ENCODE measurements around the gene PI4KA. TPM values are rescaled to one million over a fixed set of nuclear protein-coding genes. Genes with fewer than 3 reads are reported as not detected.
"Not testable (repeated sequence)": the region's sequence is repeated elsewhere in the genome, so short reads cannot be mapped to it uniquely, and the experiment has no call there.

Gene PI4KA
- total RNA-seq, 3 donors from 2014 or later (not counting 1 experiment from before 2014, with no cell fraction given): 208 to 233 (median 215) TPM

DNA sequence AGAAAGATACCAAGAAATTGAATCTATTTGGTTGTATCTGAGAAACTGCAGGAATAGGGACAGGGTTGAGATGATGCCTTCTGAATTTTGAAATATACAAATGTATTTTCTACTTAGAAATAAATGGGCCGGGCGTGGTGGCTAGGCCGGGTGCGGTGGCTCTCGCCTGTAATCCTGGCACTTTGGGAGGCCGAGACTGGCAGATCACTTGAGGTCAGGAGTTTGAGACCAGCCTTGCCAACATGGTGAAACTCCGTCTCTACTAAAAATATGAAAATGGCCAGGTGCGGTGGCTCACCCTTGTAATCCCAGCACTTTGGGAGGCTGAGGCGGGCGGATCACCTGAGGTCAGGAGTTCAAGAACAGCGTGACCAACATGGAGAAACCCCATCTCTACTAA lies 172.8 kb downstream of the PI4KA start:
- H3K27me3 ChIP-seq (ENCODE audit: control insufficient read depth, insufficient read depth, low read length); H3K27me3 Mint-ChIP-seq (ENCODE audit: low read depth in 2 of 2); H3K27ac Mint-ChIP-seq; H3K4me1 Mint-ChIP-seq; H3K36me3 ChIP-seq (ENCODE audit: control insufficient read depth, insufficient read depth, low read length); intact Hi-C loops (cut with micrococcal nuclease); H3K4me3 ChIP-seq (ENCODE audit: low read length); H3K9me3 Mint-ChIP-seq; H3K4me3 Mint-ChIP-seq; ATAC-seq; H3K9me3 ChIP-seq (ENCODE audit: control insufficient read depth, insufficient read depth, low read length); H3K36me3 Mint-ChIP-seq; H3K4me1 ChIP-seq (ENCODE audit: control insufficient read depth, insufficient read depth, low read length); DNase-seq; H3K27ac ChIP-seq (ENCODE audit: low read length): not testable (repeated sequence)
- WGBS (ENCODE audit: insufficient coverage): 97% methylated on average over 8 of the region's 11 CpGs

DNA sequence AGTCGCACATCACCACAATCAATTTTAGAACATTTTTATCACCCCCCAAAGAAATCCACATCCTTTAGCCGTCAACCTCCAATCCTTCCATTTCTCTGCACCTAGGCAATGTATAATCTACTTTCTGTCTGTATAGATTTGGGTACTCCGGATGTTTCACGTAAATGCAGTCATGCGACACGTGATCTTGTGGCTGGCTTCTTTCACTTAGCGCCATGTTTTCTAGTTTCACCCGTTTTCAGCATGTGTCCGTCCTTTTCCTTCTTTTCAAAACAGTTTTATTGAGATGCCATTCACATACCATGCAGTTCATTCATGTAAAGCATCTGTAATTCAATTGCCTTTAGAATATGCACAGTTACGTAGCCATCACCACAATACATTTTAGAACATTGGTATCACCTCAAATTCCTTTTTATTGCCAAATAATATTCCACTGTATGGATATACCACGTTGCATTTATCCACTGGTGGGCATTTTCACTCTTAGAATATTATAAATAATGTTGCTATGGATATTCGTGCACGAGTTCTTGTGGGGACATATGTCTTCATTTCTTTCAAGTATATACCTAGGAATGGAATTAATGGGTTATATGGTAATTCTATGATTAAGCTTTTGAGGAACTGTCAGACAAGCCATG lies 179.7 kb downstream of the PI4KA start:
- H3K4me3 ChIP-seq (ENCODE audit: low read length); intact Hi-C loops (cut with micrococcal nuclease); H3K27ac Mint-ChIP-seq; H3K36me3 Mint-ChIP-seq; ATAC-seq; H3K9me3 ChIP-seq (ENCODE audit: control insufficient read depth, insufficient read depth, low read length); H3K36me3 ChIP-seq (ENCODE audit: control insufficient read depth, insufficient read depth, low read length); DNase-seq; H3K4me1 Mint-ChIP-seq; H3K27me3 ChIP-seq (ENCODE audit: control insufficient read depth, insufficient read depth, low read length); H3K4me3 Mint-ChIP-seq; H3K9me3 Mint-ChIP-seq; H3K4me1 ChIP-seq (ENCODE audit: control insufficient read depth, insufficient read depth, low read length); H3K27ac ChIP-seq (ENCODE audit: low read length): not testable (repeated sequence)
- 100% methylated on average over 2 of the region's 13 CpGs for WGBS (ENCODE audit: insufficient coverage)
- peaks cover 28 to 32% of the 10 kb centered on the region in 2 donors for H3K27me3 Mint-ChIP-seq (ENCODE audit: low read depth in 2 of 2)

GRCh38 chr22:20677684-20678242 lies 180.8 kb downstream of the PI4KA start:
- no CpG with 5 or more reads among the region's 2 CpGs for WGBS (ENCODE audit: insufficient coverage)
- no peaks in the 10 kb centered on the region for H3K36me3 Mint-ChIP-seq
- H3K4me1 Mint-ChIP-seq: no peaks in the 10 kb centered on the region
- peaks cover 2% of the 10 kb centered on the region for H3K27me3 ChIP-seq (ENCODE audit: control insufficient read depth, insufficient read depth, low read length)
- DNase-seq (no peak), ATAC-seq (no peak)
- H3K9me3 ChIP-seq (ENCODE audit: control insufficient read depth, insufficient read depth, low read length): no peaks in the 10 kb centered on the region
- H3K27me3 Mint-ChIP-seq (ENCODE audit: low read depth in 2 of 2): peaks cover 38 to 39% of the 10 kb centered on the region in 2 donors
- H3K36me3 ChIP-seq (ENCODE audit: control insufficient read depth, insufficient read depth, low read length): no peaks in the 10 kb centered on the region
- H3K4me3 ChIP-seq (ENCODE audit: low read length): no peak overlapping the region
- H3K9me3 Mint-ChIP-seq: no peaks in the 10 kb centered on the region
- no peaks in the 10 kb centered on the region for H3K4me1 ChIP-seq (ENCODE audit: control insufficient read depth, insufficient read depth, low read length)
- H3K27ac Mint-ChIP-seq: no peak overlapping the region
- intact Hi-C loops (cut with micrococcal nuclease): no loop called here
- H3K4me3 Mint-ChIP-seq: no peak overlapping the region
- no peak for TF ChIP-seq CTCF (IDR thresholded peaks at IDR 0.05)
- no peak overlapping the region for H3K27ac ChIP-seq (ENCODE audit: low read length)

DNA sequence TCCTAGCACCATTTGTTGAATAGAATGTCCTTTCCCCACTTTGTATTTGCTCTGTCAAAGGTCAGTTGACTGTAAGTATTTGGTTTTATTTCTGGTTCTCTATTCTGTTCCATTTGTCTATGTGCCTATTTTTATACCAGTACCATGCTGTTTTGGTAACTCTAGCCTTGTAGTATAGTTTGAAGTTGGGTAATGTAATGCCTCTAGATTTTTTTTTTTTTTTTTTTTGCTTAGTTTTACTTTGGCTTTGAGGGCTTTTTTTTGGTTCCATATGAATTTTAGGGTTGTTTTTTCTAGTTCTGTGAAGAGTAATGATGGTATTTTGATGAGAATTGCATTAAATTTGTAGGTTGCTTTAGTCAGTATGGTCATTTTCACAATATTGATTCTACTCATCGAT lies 183.0 kb downstream of the PI4KA start:
- H3K36me3 ChIP-seq (ENCODE audit: control insufficient read depth, insufficient read depth, low read length); H3K27me3 ChIP-seq (ENCODE audit: control insufficient read depth, insufficient read depth, low read length); H3K27ac ChIP-seq (ENCODE audit: low read length); H3K4me1 Mint-ChIP-seq; ATAC-seq; H3K9me3 Mint-ChIP-seq; DNase-seq; H3K27ac Mint-ChIP-seq; H3K4me3 Mint-ChIP-seq; H3K36me3 Mint-ChIP-seq; H3K9me3 ChIP-seq (ENCODE audit: control insufficient read depth, insufficient read depth, low read length); H3K4me1 ChIP-seq (ENCODE audit: control insufficient read depth, insufficient read depth, low read length); intact Hi-C loops (cut with micrococcal nuclease); H3K4me3 ChIP-seq (ENCODE audit: low read length): not testable (repeated sequence)
- no CpG with 5 or more reads among the region's 1 CpG for WGBS (ENCODE audit: insufficient coverage)
- H3K27me3 Mint-ChIP-seq (ENCODE audit: low read depth in 2 of 2): peaks cover 38 to 39% of the 10 kb centered on the region in 2 donors

DNA sequence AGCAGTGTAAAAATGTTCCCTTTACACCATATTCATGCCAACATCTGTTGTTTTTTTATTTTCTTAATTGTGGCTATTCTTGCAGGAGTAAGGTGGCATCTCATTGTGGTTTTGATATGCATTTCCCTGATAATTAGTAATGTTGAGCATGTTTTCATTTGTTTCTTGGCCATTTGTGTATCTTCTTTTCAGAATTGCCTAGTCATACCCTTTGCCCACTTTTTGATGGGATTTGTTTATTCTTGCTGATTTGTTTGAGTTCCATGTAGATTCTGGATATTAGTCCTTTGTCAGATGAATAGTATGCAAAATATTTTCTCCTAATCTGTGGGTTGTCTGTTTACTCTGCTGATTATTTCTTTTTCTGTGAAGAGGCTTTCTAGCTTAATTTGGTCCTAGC lies 183.6 kb downstream of the PI4KA start:
- Histone ChIP-seq H3K36me3 (ENCODE audit: control insufficient read depth, insufficient read depth, low read length) (no peaks in the 10 kb centered on the region), H3K27me3 (ENCODE audit: control insufficient read depth, insufficient read depth, low read length) (peaks cover 6% of the 10 kb centered on the region), H3K4me1 (ENCODE audit: control insufficient read depth, insufficient read depth, low read length) (no peaks in the 10 kb centered on the region), H3K9me3 (ENCODE audit: control insufficient read depth, insufficient read depth, low read length) (no peaks in the 10 kb centered on the region), H3K27ac (ENCODE audit: low read length) (no peak overlapping the region), H3K4me3 (ENCODE audit: low read length) (no peak overlapping the region)
- Mint-ChIP-seq H3K9me3 (no peaks in the 10 kb centered on the region), H3K4me1 (no peaks in the 10 kb centered on the region), H3K36me3 (no peaks in the 10 kb centered on the region), H3K27ac (no peak overlapping the region), H3K27me3 (ENCODE audit: low read depth in 2 of 2) (peaks cover 38 to 41% of the 10 kb centered on the region in 2 donors), H3K4me3 (no peak overlapping the region)
- intact Hi-C loops (cut with micrococcal nuclease): no loop called here
- no peak for DNase-seq
- ATAC-seq: no peak
- no peak for TF ChIP-seq CTCF (IDR thresholded peaks at IDR 0.05)

Data from natural killer cell (primary cell).